Measurements from ENCODE around the gene WDR27. TPM values are rescaled to one million over a fixed set of nuclear protein-coding genes. Genes with fewer than 3 reads are reported as not detected.

The WDR27 gene
- polyA plus RNA-seq, 1 donor from 2014 or later: 35.8 TPM

- Histone ChIP-seq H3F3A (ENCODE audit: insufficient read depth, low read length, poor library complexity, severe bottlenecking) (no peaks in the 10 kb centered on the region), H3K27me3 (ENCODE audit: insufficient read depth, low read depth, low read length) (no peaks in the 10 kb centered on the region), H4K20me1 (ENCODE audit: insufficient read depth) (no peaks in the 10 kb centered on the region), H3K27ac (ENCODE audit: low read length) (no peak overlapping the region), H3K9me3 (ENCODE audit: low read length) (peaks cover 4% of the 10 kb centered on the region), H3K4me3 (ENCODE audit: low read length) (no peak overlapping the region), H3K4me2 (ENCODE audit: low read length) (no peak overlapping the region), H3K9me2 (ENCODE audit: insufficient read depth, low read length) (no peaks in the 10 kb centered on the region), H3K9ac (ENCODE audit: low read length) (no peak overlapping the region), H3K36me3 (ENCODE audit: insufficient read depth, low read length) (no peaks in the 10 kb centered on the region), H3K79me2 (replicated peaks; ENCODE audit: insufficient read depth, low read length) (no peaks in the 10 kb centered on the region), H2AFZ (ENCODE audit: low read depth, low read length) (no peak overlapping the region)
- no peak for TF ChIP-seq POLR2AphosphoS5 (IDR thresholded peaks at IDR 0.05)
- no peak for TF ChIP-seq EZH2 (IDR thresholded peaks at IDR 0.05; ENCODE audit: borderline replicate concordance, insufficient read depth, low read length, poor library complexity, severe bottlenecking)
- no peak for TF ChIP-seq TAF1 (IDR thresholded peaks at IDR 0.05; ENCODE audit: low read depth)
Measured at GRCh38 chr6:169528755-169529154, 173.1 kb downstream of the WDR27 start.

DNA sequence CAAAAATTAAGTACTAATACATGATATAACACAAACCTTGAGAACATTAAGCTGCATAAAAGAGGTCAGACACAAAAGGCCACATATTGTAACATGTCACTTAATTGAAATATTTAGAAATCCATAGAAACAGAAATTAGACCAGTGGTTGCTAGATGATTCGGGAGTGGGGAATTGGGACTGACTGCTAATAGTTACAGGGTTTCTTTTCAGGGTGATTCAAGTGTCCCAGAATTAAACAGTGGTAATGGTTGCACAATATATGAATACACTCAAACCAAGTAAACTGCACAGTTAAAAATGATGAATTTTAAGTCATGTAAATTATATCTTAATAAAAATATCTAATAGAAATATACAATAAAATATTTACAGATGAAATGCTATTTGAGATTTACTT, 174.5 kb downstream of the WDR27 start:
- Histone ChIP-seq H3K27ac (ENCODE audit: low read length) (no peak overlapping the region), H4K20me1 (ENCODE audit: insufficient read depth) (no peaks in the 10 kb centered on the region), H3K9ac (ENCODE audit: low read length) (no peak overlapping the region), H3K27me3 (ENCODE audit: insufficient read depth, low read depth, low read length) (no peaks in the 10 kb centered on the region), H3F3A (ENCODE audit: insufficient read depth, low read length, poor library complexity, severe bottlenecking) (no peaks in the 10 kb centered on the region), H3K4me3 (ENCODE audit: low read length) (no peak overlapping the region), H3K4me2 (ENCODE audit: low read length) (no peak overlapping the region), H3K79me2 (replicated peaks; ENCODE audit: insufficient read depth, low read length) (no peaks in the 10 kb centered on the region), H3K9me3 (ENCODE audit: low read length) (no peaks in the 10 kb centered on the region), H3K36me3 (ENCODE audit: insufficient read depth, low read length) (no peaks in the 10 kb centered on the region), H2AFZ (ENCODE audit: low read depth, low read length) (no peak overlapping the region), H3K9me2 (ENCODE audit: insufficient read depth, low read length) (no peaks in the 10 kb centered on the region)
- TF ChIP-seq POLR2AphosphoS5 (IDR thresholded peaks at IDR 0.05) (no peak), EP300 (conservative IDR thresholded peaks at IDR 0.05; ENCODE audit: poor library complexity, severe bottlenecking) (no peak), EZH2 (IDR thresholded peaks at IDR 0.05; ENCODE audit: borderline replicate concordance, insufficient read depth, low read length, poor library complexity, severe bottlenecking) (no peak), MXI1 (conservative IDR thresholded peaks at IDR 0.05; ENCODE audit: poor library complexity, severe bottlenecking) (no peak), REST (IDR thresholded peaks at IDR 0.05; ENCODE audit: borderline replicate concordance) (no peak), CTCF (IDR thresholded peaks at IDR 0.05; ENCODE audit: poor library complexity, severe bottlenecking) (no peak), SMC3 (conservative IDR thresholded peaks at IDR 0.05; ENCODE audit: poor library complexity) (no peak), TAF1 (IDR thresholded peaks at IDR 0.05; ENCODE audit: low read depth) (no peak), RAD21 (conservative IDR thresholded peaks at IDR 0.05) (no peak)

DNA sequence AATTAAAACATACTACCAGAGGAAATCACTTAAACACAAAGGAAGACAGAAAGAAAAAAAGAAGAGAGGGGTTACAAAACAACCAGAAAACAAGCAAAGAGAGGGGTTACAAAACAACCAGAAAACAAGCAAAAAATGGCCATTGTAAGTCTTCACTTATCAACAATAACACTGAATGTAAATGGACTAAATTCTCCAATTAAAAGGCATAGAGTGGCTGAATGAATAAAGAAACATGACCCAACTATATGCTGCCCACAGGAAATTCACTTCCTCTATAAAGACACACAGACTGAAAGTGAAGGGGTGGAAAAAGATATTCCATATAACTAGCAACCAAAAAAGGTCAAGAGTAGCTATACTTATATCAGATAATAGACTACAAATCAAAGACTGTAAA, 180.0 kb downstream of the WDR27 start:
- TF ChIP-seq TAF1 (IDR thresholded peaks at IDR 0.05; ENCODE audit: low read depth) (no peak), RAD21 (conservative IDR thresholded peaks at IDR 0.05) (no peak), SMC3 (conservative IDR thresholded peaks at IDR 0.05; ENCODE audit: poor library complexity) (no peak), CTCF (IDR thresholded peaks at IDR 0.05; ENCODE audit: poor library complexity, severe bottlenecking) (no peak), EP300 (conservative IDR thresholded peaks at IDR 0.05; ENCODE audit: poor library complexity, severe bottlenecking) (no peak), MXI1 (conservative IDR thresholded peaks at IDR 0.05; ENCODE audit: poor library complexity, severe bottlenecking) (no peak), POLR2AphosphoS5 (IDR thresholded peaks at IDR 0.05) (no peak), EZH2 (IDR thresholded peaks at IDR 0.05; ENCODE audit: borderline replicate concordance, insufficient read depth, low read length, poor library complexity, severe bottlenecking) (no peak), REST (IDR thresholded peaks at IDR 0.05; ENCODE audit: borderline replicate concordance) (no peak)
- H3K9ac ChIP-seq (ENCODE audit: low read length): no peak overlapping the region
- no peaks in the 10 kb centered on the region for H3K36me3 ChIP-seq (ENCODE audit: insufficient read depth, low read length)
- no peaks in the 10 kb centered on the region for H3F3A ChIP-seq (ENCODE audit: insufficient read depth, low read length, poor library complexity, severe bottlenecking)
- H3K4me2 ChIP-seq (ENCODE audit: low read length): no peak overlapping the region
- H3K4me3 ChIP-seq (ENCODE audit: low read length): no peak overlapping the region
- H3K79me2 ChIP-seq (replicated peaks; ENCODE audit: insufficient read depth, low read length): no peaks in the 10 kb centered on the region
- H3K9me2 ChIP-seq (ENCODE audit: insufficient read depth, low read length): no peaks in the 10 kb centered on the region
- no peak overlapping the region for H2AFZ ChIP-seq (ENCODE audit: low read depth, low read length)
- H4K20me1 ChIP-seq (ENCODE audit: insufficient read depth): no peaks in the 10 kb centered on the region
- no peak overlapping the region for H3K27ac ChIP-seq (ENCODE audit: low read length)
- no peaks in the 10 kb centered on the region for H3K27me3 ChIP-seq (ENCODE audit: insufficient read depth, low read depth, low read length)
- H3K9me3 ChIP-seq (ENCODE audit: low read length): no peaks in the 10 kb centered on the region

Measured in neural cell (in vitro differentiated cells).